H9 (cell line): ENCODE results near the gene ZNF200. TPM values are rescaled to one million over a fixed set of nuclear protein-coding genes. Genes with fewer than 3 reads are reported as not detected.

Experiments
- DNase-seq: peaks from one replicate; pipeline ENCODE4 v3.0.0-alpha.2; 2017
- H2AFZ ChIP-seq: one replicate; pipeline ENCODE4 v1.6.1; 2013; ENCODE audit warnings: mild to moderate bottlenecking, low read length, control low read depth, moderate library complexity
- H2AK5ac ChIP-seq: 2 replicates; pipeline ENCODE4 v1.6.1; 2013; ENCODE audit warnings: low read length, control low read depth, mixed read lengths; ENCODE audit not compliant: insufficient read length
- H2BK120ac ChIP-seq: one replicate; pipeline ENCODE4 v1.6.1; 2013; ENCODE audit warnings: low read depth, mild to moderate bottlenecking, low read length, control low read depth, inconsistent platforms; ENCODE audit not compliant: poor library complexity, severe bottlenecking
- H2BK12ac ChIP-seq: 2 replicates; pipeline ENCODE4 v1.6.1; 2013; ENCODE audit warnings: low read length, control low read depth, mixed read lengths, low read depth; ENCODE audit not compliant: insufficient read length
- H2BK15ac ChIP-seq: 2 replicates; pipeline ENCODE4 v1.6.1; 2013; ENCODE audit warnings: low read depth, low read length, control low read depth
- H2BK20ac ChIP-seq: one replicate; pipeline ENCODE4 v1.6.1; 2013; ENCODE audit warnings: low read depth, mild to moderate bottlenecking, low read length, control low read depth, inconsistent platforms; ENCODE audit not compliant: poor library complexity, severe bottlenecking
- H2BK5ac ChIP-seq: 2 replicates; pipeline ENCODE4 v1.6.1; 2013; ENCODE audit warnings: low read length, control low read depth, mixed read lengths; ENCODE audit not compliant: insufficient read length
- H3K14ac ChIP-seq: 2 replicates; pipeline ENCODE4 v1.6.1; 2013; ENCODE audit warnings: low read length, control low read depth; ENCODE audit not compliant: insufficient read depth
- H3K18ac ChIP-seq: 2 replicates; pipeline ENCODE4 v1.6.1; 2013; ENCODE audit warnings: low read depth, mild to moderate bottlenecking, mixed read lengths, low read length, control low read depth; ENCODE audit not compliant: insufficient read length
- H3K23ac ChIP-seq: 2 replicates; pipeline ENCODE4 v1.6.1; 2013; ENCODE audit warnings: low read length, control low read depth, mixed read lengths, low read depth; ENCODE audit not compliant: insufficient read length
- H3K23me2 ChIP-seq: 2 replicates; pipeline ENCODE4 v1.6.1; 2013; ENCODE audit warnings: low read depth, mild to moderate bottlenecking, mixed read lengths, low read length, control low read depth; ENCODE audit not compliant: insufficient read length, poor library complexity, severe bottlenecking
- H3K27ac ChIP-seq: 2 replicates; pipeline ENCODE4 v1.5.1; 2013; ENCODE audit warnings: low read length, control low read depth, mixed read lengths, low read depth; ENCODE audit not compliant: insufficient read length
- H3K27me3 ChIP-seq: 2 replicates; pipeline ENCODE4 v1.6.1; 2013; ENCODE audit warnings: low read length, control low read depth, inconsistent platforms; ENCODE audit not compliant: insufficient read depth
- H3K4ac ChIP-seq: 2 replicates; pipeline ENCODE4 v1.6.1; 2013; ENCODE audit warnings: low read depth, mild to moderate bottlenecking, control low read depth, inconsistent platforms, low read length, moderate library complexity
- H3K4me1 ChIP-seq: 2 replicates; pipeline ENCODE4 v1.6.1; 2013; ENCODE audit warnings: low read length, control low read depth, inconsistent platforms; ENCODE audit not compliant: insufficient read depth
- H3K4me2 ChIP-seq: 2 replicates; pipeline ENCODE4 v1.6.1; 2013; ENCODE audit warnings: low read length, control low read depth, mixed read lengths; ENCODE audit not compliant: insufficient read length, insufficient read depth
- H3K56ac ChIP-seq: 2 replicates; pipeline ENCODE4 v1.6.1; 2013; ENCODE audit warnings: low read depth, mild to moderate bottlenecking, mixed read lengths, low read length, control low read depth; ENCODE audit not compliant: insufficient read length
- H3K79me1 ChIP-seq: 2 replicates; pipeline ENCODE4 v1.6.1; 2013; ENCODE audit warnings: low read depth, mild to moderate bottlenecking, moderate library complexity, low read length, control low read depth, inconsistent platforms; ENCODE audit not compliant: insufficient read depth, poor library complexity, severe bottlenecking
- H3K79me2 ChIP-seq: 2 replicates; pipeline ENCODE4 v1.6.1; 2013; ENCODE audit warnings: low read length, control low read depth, inconsistent platforms; ENCODE audit not compliant: insufficient read depth
- H3K9ac ChIP-seq: 2 replicates; pipeline ENCODE4 v1.6.1; 2013; ENCODE audit warnings: low read length, control low read depth, mixed read lengths; ENCODE audit not compliant: insufficient read length; ENCODE audit errors: extremely low read depth
- H3K9me3 ChIP-seq: one replicate; pipeline ENCODE4 v1.6.1; 2013; ENCODE audit warnings: low read depth, low read length, inconsistent platforms; ENCODE audit not compliant: control insufficient read depth
- H3T11ph ChIP-seq: one replicate; pipeline ENCODE4 v1.6.1; 2013; ENCODE audit warnings: mild to moderate bottlenecking, low read length, control low read depth, inconsistent platforms
- H4K20me1 ChIP-seq: one replicate; pipeline ENCODE4 v1.6.1; 2013; ENCODE audit not compliant: control insufficient read depth, insufficient read length, insufficient read depth
- H4K5ac ChIP-seq: 2 replicates; pipeline ENCODE4 v1.6.1; 2013; ENCODE audit warnings: low read depth, mild to moderate bottlenecking, mixed read lengths, low read length, control low read depth; ENCODE audit not compliant: insufficient read length
- H4K8ac ChIP-seq: replicated peaks from 2 replicates; pipeline ENCODE4 v1.6.1; 2013; ENCODE audit warnings: low read length, control low read depth, mixed read lengths, low read depth; ENCODE audit not compliant: insufficient read length
- H4K91ac ChIP-seq: 2 replicates; pipeline ENCODE4 v1.6.1; 2013; ENCODE audit warnings: low read depth, mild to moderate bottlenecking, moderate library complexity, mixed read lengths, low read length, control low read depth; ENCODE audit not compliant: insufficient read length
- H3K27ac Mint-ChIP-seq, 3 experiments: 2 replicates in 2 of 3; 3 replicates in 1 of 3; pipeline ENCODE4 v1.8.0; 2020 to 2021; ENCODE audit warnings: mixed read lengths in 3 of 3, mild to moderate bottlenecking in 1 of 3, moderate library complexity in 1 of 3
- H3K27me3 Mint-ChIP-seq: 2 replicates; pipeline ENCODE4 v1.8.0; 2021; ENCODE audit warnings: low read depth, mild to moderate bottlenecking, moderate library complexity, mixed read lengths
- H3K36me3 Mint-ChIP-seq, 3 experiments: 2 replicates in 2 of 3; 3 replicates in 1 of 3; pipeline ENCODE4 v1.8.0; 2020 to 2021; ENCODE audit warnings: low read depth in 3 of 3, mixed read lengths in 3 of 3; ENCODE audit not compliant: insufficient read depth in 1 of 3
- H3K4me1 Mint-ChIP-seq, 2 experiments: 2 replicates each; pipeline ENCODE4 v1.8.0; 2020; ENCODE audit warnings: mixed read lengths in 2 of 2
- H3K4me3 Mint-ChIP-seq, 2 experiments: 2 replicates in 1 of 2; 3 replicates in 1 of 2; pipeline ENCODE4 v1.8.0; 2020 to 2021; ENCODE audit warnings: mild to moderate bottlenecking in 2 of 2, mixed read lengths in 2 of 2, moderate library complexity in 1 of 2
- H3K9me3 Mint-ChIP-seq, 2 experiments: 2 replicates in 1 of 2; 3 replicates in 1 of 2; pipeline ENCODE4 v1.8.0; 2020; ENCODE audit warnings: mild to moderate bottlenecking in 2 of 2, mixed read lengths in 2 of 2, moderate library complexity in 1 of 2
- WGBS: extraction: QIAGEN DNeasy Blood & Tissue Kit; methylation state at CpG from one replicate; pipeline ENCODE4 v1.1.7; 2013; ENCODE audit warnings: missing lambda C conversion rate, low lambda C conversion rate, mixed read lengths; ENCODE audit not compliant: insufficient read length; ENCODE audit errors: extremely low coverage; 5-methylcytosine and 5-hydroxymethylcytosine counted together
- total RNA-seq: library from RNA; stranded (reverse); gene quantifications from 2 replicates; pipeline ENCODE4 v1.2.1, GENCODE V29; 2021
- TF ChIP-seq, protein P1 (sequence below): fragments of 200-600 bp; sonication (generic); conservative IDR thresholded peaks from 3 replicates; pipeline ENCODE4 v1.8.0; 2021; ENCODE audit warnings: antibody characterized with exemption, mild to moderate bottlenecking

ZNF200 gene
- total RNA-seq, 1 experiment from 2014 or later = 14.9 TPM

DNA sequence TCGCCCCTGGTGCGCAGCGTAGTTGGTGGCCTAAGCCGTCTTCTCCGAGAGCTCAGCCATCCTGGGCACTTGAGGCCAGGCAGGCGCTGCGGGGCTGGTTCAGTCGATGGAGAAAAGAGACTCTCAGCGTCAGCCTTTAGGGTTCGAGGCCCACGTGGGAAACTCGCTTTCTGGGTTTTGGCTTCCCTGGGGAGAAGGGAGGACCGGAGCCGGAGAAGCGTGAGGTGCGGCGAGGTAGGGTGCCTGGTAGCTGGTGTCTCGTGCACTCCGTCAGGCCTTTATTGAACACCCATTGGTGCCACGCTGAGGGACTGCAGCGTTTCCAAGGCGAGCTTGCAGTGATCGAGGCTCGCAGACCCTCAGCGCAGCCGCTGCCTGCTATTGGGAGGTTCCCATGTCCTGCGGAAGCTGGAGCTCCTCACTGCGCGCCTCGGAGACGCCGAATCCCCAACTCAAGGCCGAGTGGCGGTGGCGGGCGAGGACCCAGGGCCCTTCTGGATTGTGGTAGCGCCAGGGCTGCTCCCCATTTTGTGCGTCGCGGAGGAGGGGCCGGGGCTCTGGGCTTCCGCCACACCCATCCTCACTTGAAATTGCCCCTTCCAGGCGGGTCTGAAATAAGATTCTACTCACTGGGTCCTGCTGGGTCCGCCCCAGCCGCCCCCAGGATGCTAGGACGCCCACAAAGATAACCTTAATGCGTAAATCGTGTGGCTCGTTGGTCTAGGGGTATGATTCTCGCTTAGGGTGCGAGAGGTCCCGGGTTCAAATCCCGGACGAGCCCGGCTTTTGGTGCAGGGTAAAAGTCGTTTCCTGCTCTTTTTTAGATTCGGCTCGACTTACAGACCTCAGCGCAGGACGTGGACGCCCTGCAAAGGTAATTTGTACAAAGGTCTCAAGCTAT is 45.8 kb downstream of the ZNF200 start:
- peak; percentile 84 for DNase-seq
- H3K4me2 ChIP-seq = peak overlapping the region; percentile 92
- no peaks in the 10 kb centered on the region for H3K4me1 ChIP-seq
- H2BK120ac ChIP-seq = no peak overlapping the region
- no peak overlapping the region for H4K5ac ChIP-seq
- peaks cover 30% of the 10 kb centered on the region for H3K23me2 ChIP-seq
- H2AFZ ChIP-seq = no peak overlapping the region
- peaks cover 2% of the 10 kb centered on the region; the same call in 1 of the 2 replicates for H3K27me3 ChIP-seq
- no peak overlapping the region for H3K27ac ChIP-seq
- Mint-ChIP-seq H3K9me3 (peaks cover under 1 to 3% of the 10 kb centered on the region in 2 experiments; a peak in 3 of 5 replicates), H3K36me3 (no peaks in the 10 kb centered on the region; a peak in 1 of 7 replicates), H3K4me3 (peak overlapping the region; percentile 93 to 98), H3K27ac (no peak overlapping the region), H3K4me1 (peaks cover 22 to 27% of the 10 kb centered on the region in 2 experiments), H3K27me3 (peaks cover 58% of the 10 kb centered on the region)
- no peaks in the 10 kb centered on the region for H4K20me1 ChIP-seq
- H4K91ac ChIP-seq = no peak overlapping the region
- H3K4ac ChIP-seq = no peak overlapping the region
- no peak overlapping the region for H2BK5ac ChIP-seq
- TF ChIP-seq, protein P1, sequence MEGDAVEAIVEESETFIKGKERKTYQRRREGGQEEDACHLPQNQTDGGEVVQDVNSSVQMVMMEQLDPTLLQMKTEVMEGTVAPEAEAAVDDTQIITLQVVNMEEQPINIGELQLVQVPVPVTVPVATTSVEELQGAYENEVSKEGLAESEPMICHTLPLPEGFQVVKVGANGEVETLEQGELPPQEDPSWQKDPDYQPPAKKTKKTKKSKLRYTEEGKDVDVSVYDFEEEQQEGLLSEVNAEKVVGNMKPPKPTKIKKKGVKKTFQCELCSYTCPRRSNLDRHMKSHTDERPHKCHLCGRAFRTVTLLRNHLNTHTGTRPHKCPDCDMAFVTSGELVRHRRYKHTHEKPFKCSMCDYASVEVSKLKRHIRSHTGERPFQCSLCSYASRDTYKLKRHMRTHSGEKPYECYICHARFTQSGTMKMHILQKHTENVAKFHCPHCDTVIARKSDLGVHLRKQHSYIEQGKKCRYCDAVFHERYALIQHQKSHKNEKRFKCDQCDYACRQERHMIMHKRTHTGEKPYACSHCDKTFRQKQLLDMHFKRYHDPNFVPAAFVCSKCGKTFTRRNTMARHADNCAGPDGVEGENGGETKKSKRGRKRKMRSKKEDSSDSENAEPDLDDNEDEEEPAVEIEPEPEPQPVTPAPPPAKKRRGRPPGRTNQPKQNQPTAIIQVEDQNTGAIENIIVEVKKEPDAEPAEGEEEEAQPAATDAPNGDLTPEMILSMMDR = no peak
- H3K79me1 ChIP-seq = no peaks in the 10 kb centered on the region
- H3K56ac ChIP-seq = no peak overlapping the region
- no peak overlapping the region for H3K18ac ChIP-seq
- H4K8ac ChIP-seq = no peak overlapping the region
- no peak overlapping the region for H2AK5ac ChIP-seq
- no peaks in the 10 kb centered on the region for H3K9me3 ChIP-seq
- no peak overlapping the region for H2BK15ac ChIP-seq
- H2BK20ac ChIP-seq = no peak overlapping the region
- no peak overlapping the region for H3T11ph ChIP-seq
- no CpG with 5 or more reads among the region's 61 CpGs for WGBS
- H3K9ac ChIP-seq = peak overlapping the region; percentile 24
- H2BK12ac ChIP-seq = no peak overlapping the region
- H3K14ac ChIP-seq = no peak overlapping the region
- no peak overlapping the region for H3K23ac ChIP-seq
- H3K79me2 ChIP-seq = no peaks in the 10 kb centered on the region
